Measurements from ENCODE around the gene HIP1.

Gene HIP1

DNA sequence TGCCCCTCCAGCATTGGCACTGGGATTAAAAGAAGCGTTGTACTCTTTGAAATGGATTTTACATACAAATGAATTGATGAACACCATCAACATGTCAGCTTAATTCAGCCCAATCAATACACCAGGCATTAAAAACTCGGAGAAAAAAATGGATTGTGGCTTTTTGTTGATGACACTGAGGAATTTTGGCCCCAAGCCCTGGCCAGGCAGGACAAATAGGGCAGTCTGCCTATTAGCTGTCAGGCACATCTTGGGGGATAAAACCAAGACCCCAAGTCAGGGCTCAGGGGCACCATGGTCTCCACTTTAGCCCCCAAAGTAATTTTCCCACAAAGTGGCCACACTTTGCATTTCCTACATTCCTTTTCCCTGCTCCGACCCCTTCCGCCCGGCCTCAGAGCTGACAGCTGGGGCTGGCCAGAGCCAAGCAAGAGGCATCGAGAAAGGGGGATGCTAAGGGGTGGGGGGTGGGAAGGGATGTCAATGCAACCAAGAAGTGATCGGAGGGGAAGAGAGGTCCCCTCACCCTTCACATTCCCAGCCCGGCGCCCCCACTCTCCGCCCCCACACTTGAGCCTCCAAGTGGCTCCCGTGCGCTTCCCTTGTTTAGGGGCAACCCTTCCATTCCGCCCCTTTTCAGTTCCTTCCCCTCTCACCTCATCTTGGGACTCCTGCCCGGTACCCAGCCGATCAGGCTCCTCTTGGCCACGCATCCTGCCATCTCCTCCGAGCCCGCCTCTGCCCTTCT, 711 bp downstream of the HIP1 start:
- CTCF ChIA-PET: interaction anchor here (2.9 kb wide), 1 partner anchor 24 kb away, joined by 13 read pairs; no protein-coding TSS in a partner anchor
- TF ChIP-seq, protein P1, sequence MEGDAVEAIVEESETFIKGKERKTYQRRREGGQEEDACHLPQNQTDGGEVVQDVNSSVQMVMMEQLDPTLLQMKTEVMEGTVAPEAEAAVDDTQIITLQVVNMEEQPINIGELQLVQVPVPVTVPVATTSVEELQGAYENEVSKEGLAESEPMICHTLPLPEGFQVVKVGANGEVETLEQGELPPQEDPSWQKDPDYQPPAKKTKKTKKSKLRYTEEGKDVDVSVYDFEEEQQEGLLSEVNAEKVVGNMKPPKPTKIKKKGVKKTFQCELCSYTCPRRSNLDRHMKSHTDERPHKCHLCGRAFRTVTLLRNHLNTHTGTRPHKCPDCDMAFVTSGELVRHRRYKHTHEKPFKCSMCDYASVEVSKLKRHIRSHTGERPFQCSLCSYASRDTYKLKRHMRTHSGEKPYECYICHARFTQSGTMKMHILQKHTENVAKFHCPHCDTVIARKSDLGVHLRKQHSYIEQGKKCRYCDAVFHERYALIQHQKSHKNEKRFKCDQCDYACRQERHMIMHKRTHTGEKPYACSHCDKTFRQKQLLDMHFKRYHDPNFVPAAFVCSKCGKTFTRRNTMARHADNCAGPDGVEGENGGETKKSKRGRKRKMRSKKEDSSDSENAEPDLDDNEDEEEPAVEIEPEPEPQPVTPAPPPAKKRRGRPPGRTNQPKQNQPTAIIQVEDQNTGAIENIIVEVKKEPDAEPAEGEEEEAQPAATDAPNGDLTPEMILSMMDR (IDR thresholded peaks at IDR 0.05; ENCODE audit: control extremely low read depth, extremely low read depth, low read depth, missing control alignments): no peak
- POLR2A ChIA-PET: no interaction called here
- DNase-seq (ENCODE audit: extremely low spot score): no peak

DNA sequence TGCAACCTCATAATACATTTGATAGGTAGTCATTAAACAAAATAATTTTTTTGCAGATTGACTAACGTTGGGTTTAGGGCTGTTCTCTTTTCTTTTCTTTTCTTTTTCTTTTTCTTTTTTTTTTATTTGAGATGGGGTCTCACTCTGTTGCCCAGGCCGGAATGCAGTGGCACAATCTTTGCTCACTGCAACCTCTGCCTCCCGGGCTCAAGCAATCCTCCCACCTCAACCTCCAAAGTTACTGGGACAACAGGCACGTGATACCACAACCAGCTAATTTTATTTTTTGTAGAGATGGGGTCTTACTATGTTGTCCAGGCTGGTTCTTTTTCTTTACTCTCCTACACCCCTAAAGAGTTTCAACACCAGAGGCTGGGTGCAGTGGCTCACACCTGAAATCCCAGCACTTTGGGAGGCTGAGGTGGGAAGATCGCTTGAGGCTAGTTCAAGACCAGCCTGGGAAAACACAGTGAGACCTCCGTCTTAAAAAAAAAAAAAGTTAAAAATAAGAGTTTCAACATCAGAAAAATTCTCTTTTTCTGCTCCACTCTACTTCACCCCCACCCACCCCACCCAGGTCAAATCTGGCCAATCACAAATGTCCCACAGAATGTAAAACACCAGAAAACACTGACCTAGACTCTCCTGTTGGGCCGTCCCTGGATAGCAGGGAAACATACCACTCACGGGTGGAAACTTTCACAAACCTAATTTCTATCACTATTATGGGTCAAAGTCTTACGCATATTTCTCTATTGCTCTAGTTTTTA, 3.0 kb downstream of the HIP1 start:
- TF ChIP-seq, protein P1 (IDR thresholded peaks at IDR 0.05; ENCODE audit: control extremely low read depth, extremely low read depth, low read depth, missing control alignments): no peak
- ChIA-PET CTCF (no interaction called here), POLR2A (no interaction called here)
- no peak for DNase-seq (ENCODE audit: extremely low spot score)

DNA sequence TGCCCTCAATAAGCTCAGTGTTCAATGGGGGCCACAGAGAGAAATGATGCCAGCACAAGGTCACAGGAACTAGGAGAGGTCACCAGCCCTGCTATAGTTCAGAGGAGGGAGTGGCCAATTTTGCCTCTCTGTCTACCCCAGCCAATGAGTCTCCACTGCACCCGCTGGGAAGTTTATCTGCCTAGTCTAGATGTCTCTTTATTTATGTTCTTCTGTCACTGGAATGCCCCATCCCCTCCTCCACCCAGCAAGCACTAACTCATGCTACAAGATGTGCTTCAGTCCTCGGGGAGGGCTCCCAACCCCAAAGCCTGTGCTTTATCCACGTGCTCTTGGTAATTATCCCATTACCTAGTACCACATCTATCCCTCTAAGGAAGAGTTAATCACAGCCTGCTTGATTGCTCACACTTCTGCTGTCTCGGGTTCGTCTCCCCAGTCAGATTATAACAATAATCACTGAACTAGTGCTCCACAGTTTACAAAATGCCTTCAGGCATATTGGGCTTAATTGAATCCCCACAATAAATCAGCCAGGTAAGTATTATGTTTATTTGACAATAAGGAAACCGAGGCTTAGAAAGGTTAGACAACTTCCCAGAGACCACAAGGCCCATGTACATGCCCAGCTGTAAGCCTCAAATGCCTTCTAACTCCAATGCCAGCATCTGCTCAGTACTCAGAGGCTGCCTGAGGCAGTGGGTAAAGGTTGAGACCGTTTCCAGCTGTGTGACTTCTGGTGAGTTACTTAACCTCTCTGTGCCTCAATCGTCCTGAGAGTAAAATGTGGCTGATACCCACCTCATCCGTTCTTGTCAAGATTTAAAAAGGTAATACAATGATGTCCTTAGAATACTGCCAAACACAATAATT, 3.9 kb downstream of the HIP1 start:
- POLR2A ChIA-PET: no interaction called here
- CTCF ChIA-PET: no interaction called here
- TF ChIP-seq, protein P1 (IDR thresholded peaks at IDR 0.05; ENCODE audit: control extremely low read depth, extremely low read depth, low read depth, missing control alignments): no peak
- no peak for DNase-seq (ENCODE audit: extremely low spot score)

DNA sequence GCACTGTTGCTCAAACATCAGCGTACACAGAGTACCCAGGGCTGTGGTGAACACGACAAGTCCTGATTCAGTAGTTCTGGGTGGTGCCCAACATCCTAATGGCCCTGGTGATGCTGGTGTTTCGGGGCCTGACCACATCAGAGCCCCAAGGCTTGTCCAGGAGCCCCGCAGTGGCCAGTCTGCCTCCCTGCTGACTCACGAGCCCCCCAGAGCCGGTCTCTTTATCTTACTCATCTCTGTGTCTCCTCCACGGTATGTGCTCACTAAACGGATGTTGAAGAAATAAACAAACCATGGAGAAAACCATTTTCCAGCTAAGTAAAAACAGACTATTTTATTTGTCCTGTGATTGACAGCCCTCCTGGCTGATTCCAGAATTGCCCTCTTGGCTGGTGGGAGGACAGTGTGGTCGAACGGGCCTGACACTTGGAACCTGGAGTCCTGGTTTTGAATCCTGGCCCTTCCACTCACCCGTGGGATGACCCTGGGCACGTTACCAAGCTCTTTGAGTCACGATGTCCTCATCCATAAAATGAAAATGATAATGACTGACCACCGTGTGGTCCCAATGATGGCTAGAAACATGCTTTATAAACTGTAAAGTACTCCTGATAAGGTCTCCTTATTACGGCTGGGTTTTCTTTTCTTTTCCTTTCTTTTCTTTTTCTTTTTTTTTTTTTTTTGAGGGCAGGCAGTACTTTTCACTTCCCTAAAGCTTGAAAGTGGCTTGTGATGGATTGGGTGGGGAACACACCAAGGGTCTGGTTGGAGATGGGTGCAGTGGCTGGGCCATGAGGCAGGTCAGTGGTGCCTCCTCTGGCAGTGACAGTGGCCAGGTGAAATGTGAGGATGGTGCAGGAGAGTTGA, 5.7 kb downstream of the HIP1 start:
- DNase-seq (ENCODE audit: extremely low spot score): no peak
- CTCF ChIA-PET: no interaction called here
- TF ChIP-seq, protein P1 (IDR thresholded peaks at IDR 0.05; ENCODE audit: control extremely low read depth, extremely low read depth, low read depth, missing control alignments): no peak
- POLR2A ChIA-PET: no interaction called here

DNA sequence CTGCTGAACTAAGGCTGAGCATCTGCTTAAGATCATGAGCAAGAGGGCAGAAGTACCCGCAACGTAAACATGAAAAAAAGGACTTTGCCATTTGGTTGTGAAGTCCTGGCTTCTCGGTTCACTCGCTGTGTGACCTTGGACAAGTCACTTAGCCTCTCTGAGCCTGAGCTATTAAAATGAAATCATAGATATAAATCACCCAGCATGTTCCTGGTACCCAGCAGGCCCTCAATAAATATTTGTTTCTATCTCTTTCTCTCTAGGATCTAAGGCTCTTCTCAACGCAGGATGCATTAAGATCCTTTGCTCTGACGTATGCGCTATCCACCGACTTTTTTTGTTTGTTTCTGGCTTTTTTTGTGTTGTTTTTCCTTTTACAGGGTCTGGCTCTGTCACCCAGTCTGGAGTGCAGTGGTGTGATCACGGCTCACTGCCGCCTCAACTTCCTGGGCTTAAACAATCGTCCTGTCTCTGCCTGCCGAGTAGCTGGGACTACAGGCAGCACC, 6.7 kb downstream of the HIP1 start:
- DNase-seq (ENCODE audit: extremely low spot score): no peak
- TF ChIP-seq, protein P1 (IDR thresholded peaks at IDR 0.05; ENCODE audit: control extremely low read depth, extremely low read depth, low read depth, missing control alignments): no peak
- ChIA-PET CTCF (no interaction called here), POLR2A (no interaction called here)
